GM19328 (cell line): ENCODE data around the gene FSCN2.
"Not testable (repeated sequence)": the region's sequence is repeated elsewhere in the genome, so short reads cannot be mapped to it uniquely, and the experiment has no call there.

Source experiments
- ATAC-seq: cut with Tn5 transposase; IDR thresholded peaks from one replicate; pipeline ENCODE4 v1.9.1; 2021; ENCODE audit warnings: mild to moderate bottlenecking, moderate library complexity; ENCODE audit not compliant: unreplicated experiment

Gene FSCN2

GRCh38 chr17:81573794-81574642 lies 45.8 kb downstream of the FSCN2 start:
- ATAC-seq: no peak

DNA sequence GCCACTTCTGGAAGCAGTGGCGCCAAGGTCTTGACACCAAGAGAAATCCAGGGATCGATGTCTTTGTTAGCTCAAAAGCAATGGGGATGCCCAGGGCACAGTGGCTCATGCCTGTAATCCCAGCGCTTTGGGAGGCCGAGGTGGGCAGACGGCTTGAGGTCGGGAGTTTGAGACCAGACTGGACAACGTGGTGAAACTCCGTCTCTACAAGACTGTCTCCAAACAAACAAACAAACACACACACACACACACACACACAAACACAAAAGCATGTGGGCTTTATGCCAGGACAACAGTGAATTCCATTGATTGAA lies 46.4 kb downstream of the FSCN2 start:
- no peak for ATAC-seq

GRCh38 chr17:81575836-81576235 lies 47.7 kb downstream of the FSCN2 start:
- no peak for ATAC-seq

DNA sequence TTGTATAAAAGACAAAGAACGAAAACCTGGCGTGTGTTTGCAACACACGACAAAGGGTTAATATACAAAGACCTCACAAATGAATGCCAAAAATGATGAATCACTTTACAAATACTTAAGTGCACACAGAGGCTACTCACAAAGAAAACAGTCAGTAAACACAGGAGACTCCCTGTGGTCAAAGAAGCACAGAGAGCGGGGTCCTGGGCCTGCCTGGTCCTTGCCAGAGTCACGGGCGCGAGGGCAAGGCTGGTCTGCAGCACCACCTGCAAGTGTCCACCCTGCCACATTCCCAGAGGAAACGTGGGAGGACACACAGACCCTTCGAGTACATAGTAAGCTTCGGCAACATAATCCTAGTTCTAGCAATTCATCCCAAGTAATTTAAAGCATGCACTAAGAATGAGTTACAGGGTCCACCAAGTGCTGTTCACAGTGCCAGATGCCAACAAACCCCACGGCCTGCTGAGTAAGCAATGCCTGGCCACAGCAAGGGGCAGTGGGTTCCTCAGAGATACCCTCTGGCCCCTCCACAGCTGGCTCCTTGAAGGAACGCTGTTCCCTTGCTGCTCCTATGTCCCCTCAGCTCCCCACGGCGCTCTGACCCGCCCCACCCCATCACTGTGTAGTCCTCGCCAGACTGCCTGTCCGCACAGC lies 48.6 kb downstream of the FSCN2 start:
- no peak for ATAC-seq

DNA sequence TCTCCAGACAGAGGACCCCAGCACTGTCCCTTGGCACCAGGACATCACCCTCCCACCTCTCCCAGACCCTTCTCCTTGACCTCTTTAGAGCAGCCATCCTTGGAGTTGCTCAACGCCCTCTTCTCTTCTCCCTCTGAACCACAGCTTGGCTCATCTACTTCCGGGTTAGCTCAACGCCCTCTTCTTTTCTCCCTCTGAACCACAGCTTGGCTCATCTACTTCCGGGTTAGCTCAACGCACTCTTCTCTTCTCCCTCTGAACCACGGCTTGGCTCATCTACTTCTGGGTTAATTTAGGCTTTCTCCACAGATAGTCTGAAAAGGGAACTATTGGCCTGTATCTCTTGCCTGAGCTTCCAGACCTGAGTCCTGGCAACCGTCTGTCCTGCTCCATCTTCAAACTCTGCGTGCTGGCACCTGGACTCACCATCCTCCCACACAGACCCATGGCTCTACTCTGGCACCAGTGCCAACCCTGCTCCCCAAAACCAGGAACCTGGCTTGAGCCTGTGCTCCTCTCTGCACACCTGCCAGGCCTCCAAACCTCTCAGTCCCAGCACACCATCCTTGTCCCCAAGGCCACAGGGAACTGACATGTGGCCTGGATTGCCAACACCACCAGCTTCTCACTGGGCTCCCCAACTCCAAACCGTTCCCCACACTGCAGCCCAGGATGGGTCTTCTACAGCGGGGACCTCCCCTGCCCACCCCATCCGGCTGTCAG lies 49.3 kb downstream of the FSCN2 start:
- ATAC-seq: no peak

GRCh38 chr17:81578038-81578441 lies 49.9 kb downstream of the FSCN2 start:
- no peak for ATAC-seq

- no peak for ATAC-seq
Measured at GRCh38 chr17:81578561-81579225, 50.5 kb downstream of the FSCN2 start.

DNA sequence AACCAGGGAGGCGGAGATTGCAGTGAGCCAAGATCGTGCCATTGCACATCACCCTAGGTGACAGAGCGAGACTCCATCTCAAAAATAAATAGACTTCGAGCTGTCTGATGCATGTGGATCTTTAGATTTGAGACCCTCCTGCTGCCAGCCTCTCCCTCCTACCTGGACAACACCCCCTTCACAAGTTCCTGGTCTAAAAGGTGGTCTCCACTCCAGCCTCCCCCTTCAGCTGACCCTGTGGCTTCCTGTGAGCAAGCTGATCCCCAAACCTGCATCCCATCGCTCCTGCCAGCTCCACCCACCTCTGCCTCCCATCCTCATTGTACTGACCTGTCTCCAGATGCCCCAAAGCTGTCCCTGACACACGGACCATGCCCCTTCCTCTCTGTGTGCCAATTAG lies 51.1 kb downstream of the FSCN2 start:
- no peak for ATAC-seq

DNA sequence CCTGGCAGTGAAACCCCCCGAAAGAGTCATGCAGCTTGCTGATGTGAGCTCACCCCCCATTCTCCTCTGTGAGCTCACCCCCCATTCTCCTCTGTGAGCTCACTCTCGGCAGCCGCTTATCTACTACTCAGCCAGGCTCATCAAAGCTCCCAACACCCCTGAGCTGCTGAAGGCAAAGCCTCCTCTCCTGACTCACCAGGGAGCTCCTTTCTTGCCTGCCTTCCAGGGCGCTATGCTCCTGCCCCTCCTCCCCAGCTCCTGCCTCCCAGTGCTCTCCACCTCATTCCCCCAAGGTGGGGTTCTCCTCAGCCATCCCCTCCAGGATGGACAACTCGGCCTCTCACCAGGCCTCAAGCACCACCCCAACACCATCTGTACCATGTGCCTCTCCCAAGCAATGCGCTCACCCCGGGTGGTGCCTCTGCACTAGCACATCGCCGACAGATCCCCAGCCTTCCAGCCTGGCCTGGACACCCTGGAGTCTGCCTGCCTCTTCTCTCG lies 51.7 kb downstream of the FSCN2 start:
- no peak for ATAC-seq

DNA sequence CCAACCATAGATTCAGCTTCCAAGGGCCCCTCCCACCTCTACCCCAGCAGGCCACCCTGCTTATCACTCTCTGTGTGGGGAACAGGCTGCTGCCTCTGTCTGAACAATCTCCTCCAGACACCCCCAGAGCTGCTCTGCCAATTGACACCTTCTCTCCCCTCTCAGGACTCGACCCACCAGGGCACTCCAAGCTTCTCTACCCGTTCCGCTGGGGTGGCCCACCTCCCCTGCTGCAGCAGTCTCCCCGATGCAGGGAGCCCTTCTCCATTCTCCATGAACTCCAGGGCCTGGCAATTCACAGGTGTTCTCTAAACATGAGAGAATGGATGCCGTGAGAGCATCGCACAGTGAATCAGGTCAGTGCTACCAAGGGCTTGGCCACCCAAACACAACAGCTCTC lies 52.3 kb downstream of the FSCN2 start:
- no peak for ATAC-seq

DNA sequence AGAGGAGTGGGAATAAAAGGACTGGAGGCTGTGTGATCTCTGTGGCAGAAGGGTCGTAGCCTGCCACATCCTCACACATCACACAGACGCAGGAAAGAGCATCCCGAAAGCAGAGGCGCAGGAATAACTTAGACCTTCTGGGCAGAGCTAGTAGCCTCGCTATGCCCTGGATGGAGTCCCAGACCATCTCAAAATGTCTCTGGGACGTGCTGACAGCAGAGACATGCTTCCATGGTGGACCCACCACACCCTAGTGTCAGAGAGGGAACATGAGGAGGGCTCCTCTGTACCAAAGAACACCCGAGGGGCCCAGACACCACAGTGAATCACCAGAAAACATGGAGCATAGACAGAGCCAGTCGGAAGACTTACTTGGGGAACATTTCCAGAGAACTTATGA lies 53.6 kb downstream of the FSCN2 start:
- no peak for ATAC-seq

DNA sequence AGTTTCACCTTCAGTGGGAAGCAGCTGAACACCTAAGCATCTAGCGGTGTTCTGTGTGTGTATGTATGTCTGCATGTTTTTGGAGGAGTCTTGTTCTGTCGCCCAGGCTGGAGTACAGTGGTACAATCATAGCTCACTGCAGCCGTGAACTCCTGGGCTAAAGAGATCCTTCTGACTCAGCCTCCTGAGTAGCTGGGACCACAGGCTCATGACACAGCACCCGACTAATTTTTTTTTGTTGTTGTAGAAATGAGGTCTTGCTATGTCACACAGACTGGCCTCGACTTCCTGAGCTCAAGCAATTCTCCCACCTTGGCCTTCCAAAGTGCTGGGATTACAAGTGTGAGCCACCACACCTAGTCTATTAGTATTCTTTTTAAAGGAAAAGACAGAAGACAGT lies 54.2 kb downstream of the FSCN2 start:
- no peak for ATAC-seq

DNA sequence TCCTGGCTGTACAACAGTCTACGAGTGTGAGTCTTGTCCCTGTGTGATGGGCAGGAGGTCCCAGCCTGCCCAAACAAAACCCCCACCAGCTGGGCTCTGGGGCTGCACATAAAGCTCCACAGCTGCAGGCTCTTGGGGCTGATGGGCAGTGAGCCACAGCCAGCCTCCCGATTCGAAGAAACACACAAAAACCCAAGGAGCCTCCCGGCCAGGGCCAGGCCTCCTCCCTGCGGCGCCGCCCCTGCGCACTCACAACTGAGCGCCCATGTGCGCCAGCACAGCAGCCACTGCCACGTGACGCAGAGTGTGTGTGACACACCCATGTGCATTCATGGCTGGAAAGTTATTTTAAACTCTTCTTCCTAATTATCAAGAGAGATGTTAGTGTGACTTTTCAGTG lies 54.6 kb downstream of the FSCN2 start:
- no peak for ATAC-seq

DNA sequence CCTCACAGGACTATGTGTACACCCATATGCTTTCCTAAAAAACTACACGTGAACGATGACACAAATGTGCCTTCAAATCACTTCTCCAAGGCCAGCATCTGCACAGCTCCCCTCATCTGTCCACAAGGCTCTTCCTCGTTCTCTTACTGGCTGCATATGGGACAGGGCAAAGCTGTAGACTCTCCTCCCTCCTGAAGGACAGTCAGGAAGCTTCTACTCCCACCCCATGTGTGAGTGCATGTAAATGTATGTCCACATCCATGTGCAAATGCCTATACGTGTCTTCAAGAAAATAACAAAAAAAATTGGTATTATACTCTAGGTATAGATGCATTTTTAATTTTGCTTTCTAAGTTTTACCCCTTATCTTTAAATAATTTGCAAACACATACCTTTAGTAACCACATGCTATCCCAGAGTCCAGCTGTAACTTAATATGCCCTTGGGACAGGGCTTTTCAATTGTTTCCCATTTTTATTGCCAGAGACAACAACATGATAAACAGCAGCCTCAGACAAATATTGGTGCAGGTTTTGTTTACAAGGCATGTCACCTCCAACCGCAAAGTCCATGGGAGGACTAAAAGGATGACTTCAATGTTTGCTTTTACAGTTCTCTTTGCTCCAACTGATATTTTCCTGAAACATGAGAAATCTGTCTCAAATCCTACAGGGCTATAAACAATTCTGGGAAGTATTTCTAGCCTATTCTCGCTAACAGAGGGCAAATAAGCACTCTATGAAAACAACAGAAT lies 55.6 kb downstream of the FSCN2 start:
- ATAC-seq: no peak

GRCh38 chr17:81584771-81585170 lies 56.6 kb downstream of the FSCN2 start:
- not testable (repeated sequence) for ATAC-seq

DNA sequence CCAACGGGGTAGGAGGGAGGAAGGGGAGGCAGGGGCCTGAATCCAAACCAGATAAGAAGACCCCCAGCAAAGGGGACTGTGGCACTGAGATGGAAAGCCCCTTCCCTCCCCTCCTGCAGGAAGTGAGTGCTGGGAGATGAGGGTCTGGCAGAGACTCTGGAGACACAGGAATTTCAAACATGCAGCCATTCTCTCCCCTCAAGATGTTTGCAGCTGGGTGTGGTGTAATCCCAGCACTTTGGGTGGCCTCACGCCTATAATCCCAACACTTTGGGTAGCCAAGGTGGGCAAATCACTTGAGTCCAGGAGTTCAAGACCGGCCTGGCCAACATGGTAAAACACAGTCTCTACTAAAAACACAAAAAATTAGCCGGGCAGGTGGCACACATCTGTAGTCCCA lies 57.9 kb downstream of the FSCN2 start:
- ATAC-seq: no peak
